ES-I3 (cell line): ENCODE results near the gene TFAP2E.

Experiments used
- H3K36me3 ChIP-seq: 2 replicates; pipeline ENCODE4 v1.6.1; 2013; ENCODE audit warnings: mild to moderate bottlenecking, low read length, control low read depth, moderate library complexity; ENCODE audit not compliant: insufficient read depth
- H3K4me1 ChIP-seq: 2 replicates; pipeline ENCODE4 v1.6.1; 2013; ENCODE audit warnings: mild to moderate bottlenecking, control low read depth, low read length; ENCODE audit not compliant: insufficient read depth
- H3K9ac ChIP-seq: 2 replicates; pipeline ENCODE4 v1.6.1; 2013; ENCODE audit warnings: low read depth, mild to moderate bottlenecking, low read length, moderate library complexity
- H3K9me3 ChIP-seq: 2 replicates; pipeline ENCODE4 v1.6.1; 2013; ENCODE audit warnings: mild to moderate bottlenecking, low read length, moderate library complexity; ENCODE audit not compliant: control insufficient read depth, insufficient read depth

The TFAP2E gene

GRCh38 chr1:35546614-35547013 lies 26.5 kb upstream of the TFAP2E start:
- Histone ChIP-seq H3K9ac (no peak overlapping the region), H3K4me1 (peaks cover 7% of the 10 kb centered on the region), H3K36me3 (peaks cover 6% of the 10 kb centered on the region; the same call in 1 of the 2 replicates), H3K9me3 (no peaks in the 10 kb centered on the region)

GRCh38 chr1:35553851-35554250 lies 19.3 kb upstream of the TFAP2E start:
- peaks cover 18% of the 10 kb centered on the region; the same call in 1 of the 2 replicates for H3K36me3 ChIP-seq
- peak overlapping the region; percentile 39; the same call in 1 of the 2 replicates for H3K9ac ChIP-seq
- H3K9me3 ChIP-seq, result no peaks in the 10 kb centered on the region
- H3K4me1 ChIP-seq, result peaks cover 23% of the 10 kb centered on the region

GRCh38 chr1:35554266-35555211 lies 18.6 kb upstream of the TFAP2E start:
- peak overlapping the region; percentile 81 for H3K9ac ChIP-seq
- peaks cover 18% of the 10 kb centered on the region; the same call in 1 of the 2 replicates for H3K36me3 ChIP-seq
- peaks cover 23% of the 10 kb centered on the region for H3K4me1 ChIP-seq
- no peaks in the 10 kb centered on the region for H3K9me3 ChIP-seq

- H3K36me3 ChIP-seq, result peaks cover 18% of the 10 kb centered on the region; the same call in 1 of the 2 replicates
- peaks cover 23% of the 10 kb centered on the region for H3K4me1 ChIP-seq
- H3K9me3 ChIP-seq, result no peaks in the 10 kb centered on the region
- H3K9ac ChIP-seq, result peak overlapping the region; percentile 81
Measured at GRCh38 chr1:35555212-35555584, 17.9 kb upstream of the TFAP2E start.

GRCh38 chr1:35555601-35556477 lies 17.3 kb upstream of the TFAP2E start:
- peaks cover 23% of the 10 kb centered on the region for H3K4me1 ChIP-seq
- H3K9ac ChIP-seq, result peak overlapping the region; percentile 81
- no peaks in the 10 kb centered on the region for H3K9me3 ChIP-seq
- peaks cover 16% of the 10 kb centered on the region; the same call in 1 of the 2 replicates for H3K36me3 ChIP-seq

- Histone ChIP-seq H3K36me3 (peaks cover 12% of the 10 kb centered on the region; the same call in 1 of the 2 replicates), H3K9me3 (no peaks in the 10 kb centered on the region), H3K9ac (peak overlapping the region; percentile 81), H3K4me1 (peaks cover 23% of the 10 kb centered on the region)
Measured at GRCh38 chr1:35556484-35557117, 16.5 kb upstream of the TFAP2E start.

- H3K36me3 ChIP-seq, result peaks cover 11% of the 10 kb centered on the region
- peak within 1 kb of the TSS; percentile 81 for H3K9ac ChIP-seq
- H3K4me1 ChIP-seq, result peaks cover 23% of the 10 kb centered on the region
- no peaks in the 10 kb centered on the region for H3K9me3 ChIP-seq
Measured at GRCh38 chr1:35557118-35557610, 15.9 kb upstream of the TFAP2E start, which contains the start of gene KIAA0319L. TSS of gene KIAA0319L (minus strand) at chr1:35557403. CDS start at chr1:35554491, 2,912 bp downstream.

- H3K9me3 ChIP-seq, result no peaks in the 10 kb centered on the region
- H3K4me1 ChIP-seq, result peaks cover 23% of the 10 kb centered on the region
- peaks cover 6% of the 10 kb centered on the region; the same call in 1 of the 2 replicates for H3K36me3 ChIP-seq
- peak within 1 kb of the TSS; percentile 81 for H3K9ac ChIP-seq
Measured at GRCh38 chr1:35557611-35558373, 15.3 kb upstream of the TFAP2E start, which contains the start of gene NCDN. TSS of gene NCDN (plus strand) at chr1:35557799. CDS start at chr1:35558191, 392 bp downstream.

- Histone ChIP-seq H3K9me3 (no peaks in the 10 kb centered on the region), H3K9ac (peak overlapping the region; percentile 81), H3K4me1 (peaks cover 22% of the 10 kb centered on the region), H3K36me3 (no peaks in the 10 kb centered on the region; the same call in 1 of the 2 replicates)
Measured at GRCh38 chr1:35558374-35559316, 14.5 kb upstream of the TFAP2E start.

- Histone ChIP-seq H3K9me3 (no peaks in the 10 kb centered on the region), H3K36me3 (no peaks in the 10 kb centered on the region; the same call in none of the 2 replicates), H3K4me1 (peaks cover 16% of the 10 kb centered on the region), H3K9ac (no peak overlapping the region)
Measured at GRCh38 chr1:35559317-35559944, 13.7 kb upstream of the TFAP2E start.

- Histone ChIP-seq H3K9ac (no peak overlapping the region), H3K4me1 (peaks cover 8% of the 10 kb centered on the region), H3K9me3 (no peaks in the 10 kb centered on the region), H3K36me3 (no peaks in the 10 kb centered on the region; the same call in none of the 2 replicates)
Measured at GRCh38 chr1:35560256-35561225, 12.6 kb upstream of the TFAP2E start.
